ENCODE data around the gene KCNH6. TPM values are rescaled to one million over a fixed set of nuclear protein-coding genes. Genes with fewer than 3 reads are reported as not detected.

Gene KCNH6
- total RNA-seq, 5 donors from 2014 or later (not counting 1 experiment from before 2014, with no cell fraction given): not detected

DNA sequence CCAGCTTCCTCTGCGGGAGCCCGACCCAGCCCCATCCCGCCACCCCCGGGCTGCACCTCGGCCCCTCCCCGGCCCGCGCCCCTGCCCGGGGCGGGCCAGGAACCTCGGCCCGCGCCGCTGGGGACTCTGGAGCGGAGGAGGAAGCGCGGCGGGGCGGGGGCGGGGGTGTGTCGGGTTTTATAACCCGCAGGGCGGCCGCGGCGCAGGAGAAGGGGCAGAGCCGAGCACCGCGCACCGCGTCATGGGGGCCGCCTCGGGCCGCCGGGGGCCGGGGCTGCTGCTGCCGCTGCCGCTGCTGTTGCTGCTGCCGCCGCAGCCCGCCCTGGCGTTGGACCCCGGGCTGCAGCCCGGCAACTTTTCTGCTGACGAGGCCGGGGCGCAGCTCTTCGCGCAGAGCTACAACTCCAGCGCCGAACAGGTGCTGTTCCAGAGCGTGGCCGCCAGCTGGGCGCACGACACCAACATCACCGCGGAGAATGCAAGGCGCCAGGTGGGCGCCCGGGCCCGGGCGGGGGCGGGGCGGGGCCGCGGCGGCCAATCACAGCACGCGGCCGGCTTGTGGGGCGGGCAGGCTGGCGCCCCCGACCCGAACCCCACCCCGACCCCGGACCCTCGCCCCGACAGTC lies 46.2 kb upstream of the KCNH6 start, which contains the start of gene ACE:
Gene ACE (plus strand): TSS at position 208 of the 626 bp plus-strand sequence. CDS start 34 bp downstream, at position 242.
- H3K27ac ChIP-seq (ENCODE audit: low read length): no peak within 1 kb of the TSS
- Mint-ChIP-seq H3K4me1 (peaks cover 4 to 18% (median 11%) of the 10 kb centered on the region in 3 donors), H3K4me3 (peak within 1 kb of the TSS; percentile 67 to 80 (median 79)), H3K27me3 (peaks cover 8 to 15% of the 10 kb centered on the region in 2 donors), H3K9me3 (no peaks in the 10 kb centered on the region), H3K36me3 (no peaks in the 10 kb centered on the region), H3K27ac (no peak within 1 kb of the TSS)
- ChIA-PET POLR2A (no interaction called here), CTCF (interaction anchor here (0.6 to 5.9 kb wide), 7 partner anchors 8 to 653 kb away, joined by 3 to 59 read pairs (median 3); partner anchors contain the start of gene ERN1 (in 1 of the 2))
- WGBS (ENCODE audit: insufficient coverage): under 1% methylated on average over 77 of the region's 78 CpGs
- H3K27me3 ChIP-seq (replicated peaks in 1 of 2; ENCODE audit: control insufficient read depth in 2 of 2, extremely low read depth in 1 of 2, insufficient read depth in 2 of 2, low read length in 1 of 2): peaks cover 2 to 59% of the 10 kb centered on the region in 2 experiments
- DNase-seq (peak in 26 of 35 experiments; percentile 7 to 60 (median 24)), ATAC-seq (replicated peaks in 1 of 4) (peak; percentile 59 to 71 (median 66))
- no peaks in the 10 kb centered on the region for H3K36me3 ChIP-seq (ENCODE audit: control insufficient read depth in 2 of 2, extremely low read depth in 1 of 2, insufficient read depth in 1 of 2, low read length in 1 of 2)
- H3K4me1 ChIP-seq (ENCODE audit: control insufficient read depth in 1 of 2, extremely low read depth in 1 of 2, insufficient read depth in 2 of 2, low read length in 2 of 2): peaks cover 4 to 27% of the 10 kb centered on the region in 2 experiments
- H3K9me3 ChIP-seq: no peaks in the 10 kb centered on the region
- peak within 1 kb of the TSS; percentile 35 to 64 for H3K4me3 ChIP-seq (ENCODE audit: control insufficient read depth in 1 of 2, extremely low read depth in 1 of 2, low read length in 1 of 2)

GRCh38 chr17:63477480-63478440 lies 45.4 kb upstream of the KCNH6 start:
- DNase-seq: no peak
- Mint-ChIP-seq H3K27ac (no peak overlapping the region), H3K4me3 (peak overlapping the region; percentile 67 to 80 (median 79)), H3K4me1 (peaks cover 4 to 18% (median 11%) of the 10 kb centered on the region in 3 donors), H3K36me3 (no peaks in the 10 kb centered on the region), H3K27me3 (peaks cover 5 to 15% of the 10 kb centered on the region in 2 donors), H3K9me3 (no peaks in the 10 kb centered on the region)
- ChIA-PET POLR2A (no interaction called here), CTCF (interaction anchor here (0.8 to 5.9 kb wide), 12 partner anchors 9 to 144 kb away, joined by 3 to 59 read pairs (median 4); partner anchors contain the start of gene MAP3K3 (in 1 of the 2))
- Histone ChIP-seq H3K4me1 (ENCODE audit: control insufficient read depth in 1 of 2, extremely low read depth in 1 of 2, insufficient read depth in 2 of 2, low read length in 2 of 2) (peaks cover 4 to 27% of the 10 kb centered on the region in 2 experiments), H3K27ac (ENCODE audit: low read length) (no peak overlapping the region), H3K36me3 (ENCODE audit: control insufficient read depth in 2 of 2, extremely low read depth in 1 of 2, insufficient read depth in 1 of 2, low read length in 1 of 2) (no peaks in the 10 kb centered on the region), H3K4me3 (ENCODE audit: control insufficient read depth in 1 of 2, extremely low read depth in 1 of 2, low read length in 1 of 2) (peak overlapping the region; percentile 35 to 44), H3K9me3 (no peaks in the 10 kb centered on the region), H3K27me3 (replicated peaks in 1 of 2; ENCODE audit: control insufficient read depth in 2 of 2, extremely low read depth in 1 of 2, insufficient read depth in 2 of 2, low read length in 1 of 2) (peaks cover 2 to 59% of the 10 kb centered on the region in 2 experiments)
- 31% methylated on average over 32 of the region's 44 CpGs for WGBS (ENCODE audit: insufficient coverage)
- ATAC-seq (replicated peaks in 1 of 4): peak in 2 of 4 experiments; percentile 7 to 13

DNA sequence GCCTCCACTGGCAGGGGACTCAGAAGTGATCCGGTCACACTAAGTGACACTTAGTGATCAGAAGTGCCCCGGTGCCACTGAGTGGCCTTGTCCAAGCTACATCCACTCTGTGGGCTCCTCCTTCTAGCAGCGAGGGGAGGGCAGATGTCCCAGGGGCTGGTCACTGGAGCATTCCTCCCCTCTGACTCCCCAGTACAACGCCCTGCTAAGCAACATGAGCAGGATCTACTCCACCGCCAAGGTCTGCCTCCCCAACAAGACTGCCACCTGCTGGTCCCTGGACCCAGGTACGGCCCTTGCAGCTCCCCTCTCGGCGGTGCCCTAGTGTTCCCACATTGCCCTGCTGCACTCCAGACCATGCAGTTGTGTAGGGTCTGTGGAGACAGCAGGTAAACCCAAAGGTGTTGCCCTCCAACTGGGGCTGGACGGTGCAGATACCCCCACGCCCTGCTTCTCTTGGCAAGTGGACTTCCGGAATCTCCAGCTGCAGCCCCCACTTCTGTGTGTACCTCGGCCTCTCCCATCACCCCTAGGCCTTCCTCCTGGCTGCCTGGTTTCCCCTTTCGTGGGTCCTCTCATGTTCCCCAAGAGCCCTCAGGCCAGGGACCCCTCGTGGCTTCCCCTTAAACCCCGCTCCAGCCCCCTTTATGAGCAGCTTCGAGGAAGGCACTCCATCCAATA lies 44.2 kb upstream of the KCNH6 start:
- H3K4me3 Mint-ChIP-seq: peak overlapping the region; percentile 47 to 67 (median 59)
- no peaks in the 10 kb centered on the region for H3K36me3 ChIP-seq (ENCODE audit: control insufficient read depth in 2 of 2, extremely low read depth in 1 of 2, insufficient read depth in 1 of 2, low read length in 1 of 2)
- H3K4me3 ChIP-seq (ENCODE audit: control insufficient read depth in 1 of 2, extremely low read depth in 1 of 2, low read length in 1 of 2): no peak overlapping the region
- DNase-seq: peak; percentile 33 to 83 (median 71)
- H3K9me3 Mint-ChIP-seq: no peaks in the 10 kb centered on the region
- ChIA-PET POLR2A (interaction anchor here in 1 of 2 donors (0.6 kb wide), 1 partner anchor 133 kb away, joined by 3 read pairs; no protein-coding TSS in a partner anchor), CTCF (interaction anchor here (0.8 to 5.9 kb wide), 12 partner anchors 34 to 143 kb away, joined by 3 to 59 read pairs (median 4); partner anchors contain the start of gene MAP3K3 (in 1 of the 2))
- H3K4me1 ChIP-seq (ENCODE audit: control insufficient read depth in 1 of 2, extremely low read depth in 1 of 2, insufficient read depth in 2 of 2, low read length in 2 of 2): peaks cover 4 to 27% of the 10 kb centered on the region in 2 experiments
- H3K36me3 Mint-ChIP-seq: no peaks in the 10 kb centered on the region
- peaks cover 4 to 18% (median 11%) of the 10 kb centered on the region in 3 donors for H3K4me1 Mint-ChIP-seq
- peaks cover 5 to 15% of the 10 kb centered on the region in 2 donors for H3K27me3 Mint-ChIP-seq
- no peak overlapping the region for H3K27ac ChIP-seq (ENCODE audit: low read length)
- peaks cover 2 to 59% of the 10 kb centered on the region in 2 experiments for H3K27me3 ChIP-seq (replicated peaks in 1 of 2; ENCODE audit: control insufficient read depth in 2 of 2, extremely low read depth in 1 of 2, insufficient read depth in 2 of 2, low read length in 1 of 2)
- H3K27ac Mint-ChIP-seq: no peak overlapping the region
- H3K9me3 ChIP-seq: no peaks in the 10 kb centered on the region
- 36% methylated on average over 15 of the region's 16 CpGs for WGBS (ENCODE audit: insufficient coverage)
- ATAC-seq (replicated peaks in 1 of 4): peak; percentile 66 to 83 (median 68)

- DNase-seq (no peak), ATAC-seq (replicated peaks in 1 of 4) (no peak)
- Mint-ChIP-seq H3K27ac (no peak overlapping the region), H3K4me3 (peak overlapping the region in 1 of 3 donors; percentile 59), H3K4me1 (peaks cover 4 to 18% (median 11%) of the 10 kb centered on the region in 3 donors), H3K9me3 (no peaks in the 10 kb centered on the region), H3K27me3 (peaks cover 5 to 15% of the 10 kb centered on the region in 2 donors), H3K36me3 (no peaks in the 10 kb centered on the region)
- H3K4me3 ChIP-seq (ENCODE audit: control insufficient read depth in 1 of 2, extremely low read depth in 1 of 2, low read length in 1 of 2): no peak overlapping the region
- peaks cover 2 to 57% of the 10 kb centered on the region in 2 experiments for H3K27me3 ChIP-seq (replicated peaks in 1 of 2; ENCODE audit: control insufficient read depth in 2 of 2, extremely low read depth in 1 of 2, insufficient read depth in 2 of 2, low read length in 1 of 2)
- H3K27ac ChIP-seq (ENCODE audit: low read length): no peak overlapping the region
- POLR2A ChIA-PET: no interaction called here
- CTCF ChIA-PET: interaction anchor here (1.6 to 5.9 kb wide), 5 partner anchors 39 to 132 kb away, joined by 4 to 59 read pairs (median 13); no protein-coding TSS in a partner anchor
- WGBS (ENCODE audit: insufficient coverage): 86% methylated on average over 16 of the region's 17 CpGs
- peaks cover 4 to 27% of the 10 kb centered on the region in 2 experiments for H3K4me1 ChIP-seq (ENCODE audit: control insufficient read depth in 1 of 2, extremely low read depth in 1 of 2, insufficient read depth in 2 of 2, low read length in 2 of 2)
- H3K9me3 ChIP-seq: no peaks in the 10 kb centered on the region
- H3K36me3 ChIP-seq (ENCODE audit: control insufficient read depth in 2 of 2, extremely low read depth in 1 of 2, insufficient read depth in 1 of 2, low read length in 1 of 2): no peaks in the 10 kb centered on the region
These were observed 43.5 kb upstream of the KCNH6 start for GRCh38 chr17:63479495-63480184.

DNA sequence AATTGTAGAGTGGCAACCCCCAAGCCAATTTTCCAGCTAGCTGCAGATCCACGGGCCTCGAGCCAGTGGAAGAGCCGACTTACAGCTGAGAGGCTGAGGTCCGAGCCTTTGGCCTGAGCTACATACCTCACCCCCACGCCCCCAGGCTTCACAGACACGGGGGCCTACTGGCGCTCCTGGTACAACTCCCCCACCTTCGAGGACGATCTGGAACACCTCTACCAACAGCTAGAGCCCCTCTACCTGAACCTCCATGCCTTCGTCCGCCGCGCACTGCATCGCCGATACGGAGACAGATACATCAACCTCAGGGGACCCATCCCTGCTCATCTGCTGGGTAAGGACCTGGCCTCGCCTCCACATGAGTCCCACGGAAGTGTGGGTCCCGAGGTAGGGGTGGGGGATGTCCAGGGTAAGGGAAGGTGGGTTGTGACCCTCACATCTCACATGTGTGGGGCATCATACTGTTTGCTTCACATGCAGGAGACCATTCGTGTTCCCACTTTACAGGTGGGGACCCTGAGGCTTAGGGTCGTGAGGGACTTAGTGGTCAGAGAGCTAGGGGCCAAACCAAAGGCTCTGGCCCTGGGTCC lies 42.9 kb upstream of the KCNH6 start:
- DNase-seq (no peak), ATAC-seq (replicated peaks in 1 of 4) (no peak)
- no peak overlapping the region for H3K4me3 Mint-ChIP-seq
- peaks cover 4 to 27% of the 10 kb centered on the region in 2 experiments for H3K4me1 ChIP-seq (ENCODE audit: control insufficient read depth in 1 of 2, extremely low read depth in 1 of 2, insufficient read depth in 2 of 2, low read length in 2 of 2)
- no peaks in the 10 kb centered on the region for H3K9me3 ChIP-seq
- peaks cover 4 to 18% (median 11%) of the 10 kb centered on the region in 3 donors for H3K4me1 Mint-ChIP-seq
- POLR2A ChIA-PET: no interaction called here
- no peaks in the 10 kb centered on the region for H3K9me3 Mint-ChIP-seq
- no peak overlapping the region for H3K4me3 ChIP-seq (ENCODE audit: control insufficient read depth in 1 of 2, extremely low read depth in 1 of 2, low read length in 1 of 2)
- H3K36me3 ChIP-seq (ENCODE audit: control insufficient read depth in 2 of 2, extremely low read depth in 1 of 2, insufficient read depth in 1 of 2, low read length in 1 of 2): no peaks in the 10 kb centered on the region
- CTCF ChIA-PET: interaction anchor here (2.2 to 5.9 kb wide), 3 partner anchors 40 to 55 kb away, joined by 4 to 59 read pairs (median 30); no protein-coding TSS in a partner anchor
- H3K27ac ChIP-seq (ENCODE audit: low read length): no peak overlapping the region
- WGBS (ENCODE audit: insufficient coverage): 78% methylated on average over 15 of the region's 21 CpGs
- peaks cover 5 to 15% of the 10 kb centered on the region in 2 donors for H3K27me3 Mint-ChIP-seq
- no peak overlapping the region for H3K27ac Mint-ChIP-seq
- H3K27me3 ChIP-seq (replicated peaks in 1 of 2; ENCODE audit: control insufficient read depth in 2 of 2, extremely low read depth in 1 of 2, insufficient read depth in 2 of 2, low read length in 1 of 2): peaks cover 2 to 51% of the 10 kb centered on the region in 2 experiments
- H3K36me3 Mint-ChIP-seq: no peaks in the 10 kb centered on the region
